HG03064 (cell line): ENCODE measurements around the gene TBX4.
"Not testable (repeated sequence)": the region's sequence is repeated elsewhere in the genome, so short reads cannot be mapped to it uniquely, and the experiment has no call there.

ENCODE experiments used
- ATAC-seq: cut with Tn5 transposase; IDR thresholded peaks from one replicate; pipeline ENCODE4 v1.9.1; 2021; ENCODE audit warnings: low read depth; ENCODE audit not compliant: unreplicated experiment

The TBX4 gene

DNA sequence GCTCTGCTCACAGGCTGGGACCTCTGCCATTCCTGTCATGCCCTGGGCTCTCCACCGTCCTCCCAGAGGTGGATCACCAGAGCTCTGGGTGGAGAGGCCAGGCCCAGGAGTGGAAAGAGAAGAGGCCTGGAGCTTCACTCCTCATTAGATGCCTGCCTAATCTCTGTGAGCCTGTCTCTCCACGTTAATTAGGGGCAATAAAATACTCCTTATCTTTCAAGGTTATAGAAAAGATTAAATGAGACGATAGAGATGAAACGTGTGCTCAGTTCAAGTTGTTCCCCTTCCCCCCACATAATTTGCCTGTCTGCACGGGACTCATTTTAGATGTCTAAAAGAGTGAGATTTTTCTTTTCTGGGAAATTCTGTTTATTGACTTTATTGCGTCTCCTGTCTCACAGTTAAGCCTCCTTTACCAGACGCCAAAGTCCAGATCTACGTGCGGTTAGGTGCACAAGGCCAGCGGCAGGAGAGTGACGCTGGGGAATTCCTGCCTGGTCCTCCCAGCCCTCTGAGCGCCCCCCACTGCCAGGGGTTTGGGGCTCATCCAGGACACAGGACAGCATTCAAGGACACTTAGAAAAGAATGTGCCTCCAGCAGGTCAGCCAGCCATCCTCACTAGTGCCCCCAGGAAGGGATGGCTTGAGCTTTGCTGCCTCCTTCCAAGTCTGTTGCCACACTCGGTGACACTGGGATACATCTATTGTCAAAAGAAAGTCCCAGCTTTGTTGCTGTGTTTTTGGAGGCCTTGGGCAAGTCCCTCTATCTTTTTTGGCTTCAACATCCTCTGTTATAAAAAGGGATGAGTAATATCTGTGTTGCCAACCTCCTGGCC lies 42.3 kb downstream of the TBX4 start:
- ATAC-seq: no peak

DNA sequence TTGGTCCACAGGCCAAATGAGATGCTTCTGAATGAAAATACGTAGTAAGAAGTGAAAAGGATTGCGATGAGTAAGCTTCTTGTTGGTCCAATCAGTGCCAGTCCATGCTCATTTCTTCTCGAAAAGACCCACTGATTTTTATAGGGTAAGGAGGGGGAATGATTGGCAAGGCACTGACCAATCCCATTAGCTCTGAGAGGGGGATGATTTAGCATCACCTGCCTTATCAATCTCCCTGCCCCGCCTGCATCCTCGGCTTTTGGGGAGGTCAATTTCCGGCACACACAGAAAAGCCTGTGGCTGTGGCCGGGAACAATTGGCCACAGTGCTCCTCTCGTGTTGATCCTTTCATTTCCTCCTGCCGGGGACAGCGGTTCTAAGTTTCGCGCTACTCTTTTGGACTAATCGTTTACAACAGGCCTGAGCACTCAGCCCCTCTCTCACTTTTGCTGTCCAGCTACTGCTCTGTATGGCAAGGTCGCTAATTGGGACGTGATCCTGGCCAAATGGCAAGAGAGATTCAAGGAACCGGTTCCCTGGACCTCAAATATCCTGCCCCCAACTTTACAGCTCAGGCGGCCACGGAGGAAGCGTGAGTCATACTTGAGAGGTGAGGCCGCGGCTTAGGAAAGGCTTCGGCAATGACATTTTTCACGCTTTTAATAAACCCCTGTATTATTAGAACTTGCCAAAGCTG lies 43.1 kb downstream of the TBX4 start:
- ATAC-seq: no peak

DNA sequence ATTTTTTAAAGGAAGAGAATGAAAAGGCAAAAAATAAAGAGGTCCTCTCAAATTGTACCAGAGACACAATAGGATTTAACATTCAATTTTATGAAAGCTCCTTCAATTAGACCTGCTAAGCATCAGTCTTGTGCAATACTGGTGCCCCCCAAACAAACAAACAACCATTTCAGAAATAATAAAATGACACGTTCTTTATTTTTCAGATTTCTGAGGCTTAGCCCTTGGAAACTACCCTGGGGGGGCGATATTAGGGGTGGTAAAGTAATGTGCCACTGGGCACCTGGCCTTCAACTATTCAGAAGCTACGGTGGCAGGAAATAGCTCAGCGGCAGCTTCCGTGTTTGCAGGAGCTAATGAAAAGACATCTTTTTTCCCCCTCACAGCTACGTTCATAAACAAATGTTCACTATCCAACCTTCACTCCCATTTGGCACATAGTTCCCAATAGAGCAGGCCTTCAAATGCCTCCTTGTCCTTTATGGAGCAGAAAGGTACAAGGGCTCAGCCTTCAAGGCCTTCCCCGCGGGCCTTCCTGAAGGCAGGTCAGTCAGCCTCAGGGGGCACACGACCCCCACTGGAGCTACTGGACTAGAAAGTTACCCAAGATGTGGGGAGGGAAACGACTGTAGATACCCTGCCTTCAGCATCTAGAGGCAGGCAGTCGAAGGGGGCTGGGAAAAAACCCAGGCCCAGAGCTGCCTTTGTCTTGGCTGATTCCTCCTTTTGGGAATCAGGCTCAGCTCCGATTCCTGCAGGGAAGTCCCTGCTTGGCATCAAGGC lies 44.1 kb downstream of the TBX4 start:
- no peak for ATAC-seq

DNA sequence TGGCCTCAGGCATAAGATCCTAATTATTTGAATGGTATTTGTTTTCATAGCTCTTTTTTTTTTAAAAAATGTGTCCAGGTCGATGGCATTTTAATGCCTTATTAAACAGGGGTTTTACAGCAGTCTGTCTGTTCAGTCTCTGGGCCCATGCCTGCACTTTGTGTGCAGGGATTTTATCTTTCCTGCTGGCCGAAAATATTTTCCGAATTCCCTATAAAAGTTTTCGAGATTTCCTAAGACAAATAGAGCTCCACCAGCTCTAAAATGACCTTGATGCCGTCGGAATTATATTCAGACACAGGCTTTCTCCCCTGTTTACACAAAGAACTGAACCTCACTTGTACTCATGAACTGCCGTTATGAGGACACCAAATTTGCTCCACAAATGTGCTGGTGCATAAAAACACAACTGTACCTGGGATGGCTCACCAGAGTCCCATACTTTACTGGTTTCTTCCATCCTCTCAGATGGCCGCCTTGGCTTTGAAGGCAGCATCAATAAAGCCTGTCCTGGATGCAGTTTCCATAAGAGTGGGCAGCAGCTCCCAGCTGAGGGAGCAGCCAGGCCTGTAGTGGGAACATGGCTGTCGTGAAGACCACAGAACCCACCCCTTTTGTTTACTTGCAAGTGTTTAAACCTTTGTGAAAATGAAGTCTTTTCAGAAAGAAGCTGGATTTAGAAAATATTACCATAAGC lies 44.9 kb downstream of the TBX4 start:
- no peak for ATAC-seq

DNA sequence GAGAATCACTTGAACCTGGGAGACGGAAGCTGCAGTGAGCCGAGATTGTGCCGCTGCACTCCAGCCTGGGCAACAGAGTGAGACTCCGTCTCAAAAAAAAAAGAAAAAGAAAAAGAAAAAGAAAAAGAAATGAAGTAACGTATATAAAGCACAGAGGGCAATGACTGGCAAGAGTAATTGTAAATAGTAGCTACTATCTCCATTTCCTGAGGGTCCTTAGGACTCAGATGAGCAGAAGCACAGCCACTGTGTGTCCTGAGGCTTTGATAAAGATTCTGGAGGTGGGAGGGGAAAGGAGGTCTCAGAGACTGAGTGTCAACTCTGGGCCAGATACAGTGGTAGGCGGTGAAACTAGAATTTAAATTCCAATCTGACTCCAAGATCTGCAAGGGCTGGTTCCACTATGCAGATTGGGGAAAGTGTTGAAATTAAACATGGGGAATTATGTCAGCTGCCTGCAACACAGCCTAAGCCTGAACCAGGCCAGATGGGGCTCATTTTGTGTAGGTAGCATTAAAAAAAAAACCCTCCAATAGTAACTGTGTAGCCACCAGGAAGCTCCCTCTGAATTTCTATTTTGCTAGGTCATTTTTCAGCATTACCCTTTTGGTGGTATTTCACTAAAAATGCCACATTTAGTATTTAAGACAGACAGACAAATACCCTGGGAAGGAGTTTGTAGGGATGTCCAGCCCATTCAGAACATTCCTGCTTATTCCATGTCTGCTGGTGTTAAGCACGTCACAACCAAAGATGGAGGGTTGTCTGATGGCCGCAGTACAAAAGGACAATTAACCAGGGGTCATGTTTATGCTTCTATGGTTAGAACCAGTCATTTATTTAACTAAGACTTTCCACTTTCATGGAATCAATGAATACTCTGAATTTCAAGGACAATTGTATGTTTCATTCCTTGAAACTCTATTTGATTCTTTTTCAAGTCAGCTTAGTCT lies 46.1 kb downstream of the TBX4 start:
- ATAC-seq: no peak

DNA sequence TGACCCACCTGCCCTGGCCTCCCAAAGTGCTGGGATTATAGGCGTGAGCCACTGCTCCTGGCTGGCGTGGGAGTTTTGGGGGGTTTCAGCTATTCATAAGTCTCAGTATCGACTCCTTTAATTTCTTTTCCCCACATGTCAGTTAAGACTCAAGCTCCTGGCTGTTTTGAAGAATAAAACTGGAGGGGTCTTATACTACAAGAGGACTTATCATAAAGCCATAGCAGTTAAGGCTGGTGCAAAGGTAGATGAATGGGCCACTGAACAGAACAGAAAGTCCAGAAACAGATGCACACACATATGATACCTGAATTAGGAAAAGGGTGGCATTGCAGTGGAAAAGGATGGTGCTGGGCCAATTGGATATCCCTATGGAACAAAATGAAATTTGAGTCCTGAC lies 47.4 kb downstream of the TBX4 start:
- ATAC-seq: no peak

DNA sequence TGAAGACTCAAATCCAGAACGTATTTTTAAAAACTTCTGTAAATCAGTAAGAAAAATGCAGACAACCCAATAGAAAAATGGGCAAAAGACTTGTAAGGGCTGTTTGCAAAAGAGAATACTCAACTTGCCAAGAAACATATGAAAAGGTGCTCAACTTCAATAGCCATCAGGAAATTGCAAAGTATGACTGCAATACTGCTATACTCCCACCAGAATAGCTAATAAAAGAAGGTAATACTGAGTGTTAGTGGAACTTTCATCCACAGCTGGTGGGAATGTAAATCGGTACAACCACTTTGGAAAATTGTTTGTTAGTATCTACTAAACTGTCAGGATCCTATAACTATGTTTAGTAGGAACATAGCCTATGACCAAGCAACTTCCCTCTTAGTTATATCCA lies 48.1 kb downstream of the TBX4 start:
- ATAC-seq: no peak

DNA sequence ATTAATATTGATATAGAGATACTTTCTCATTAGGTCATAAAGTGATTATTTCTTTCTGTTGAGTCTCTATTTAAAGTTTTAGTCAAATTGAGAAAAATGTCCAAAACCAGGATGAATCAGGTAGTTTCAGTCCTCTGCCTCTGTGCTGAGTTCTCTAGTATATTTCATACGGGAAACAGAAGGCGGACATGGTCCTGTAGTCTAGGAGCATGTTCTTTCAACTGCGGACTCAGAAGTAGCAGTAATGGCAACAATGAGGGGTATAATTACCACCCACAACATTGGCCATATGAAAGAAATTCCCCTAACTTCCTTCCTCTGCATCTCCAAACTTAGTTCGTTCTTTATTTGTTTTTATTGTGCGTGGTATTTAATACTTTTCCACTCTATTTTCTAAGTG lies 50.1 kb downstream of the TBX4 start:
- no peak for ATAC-seq

DNA sequence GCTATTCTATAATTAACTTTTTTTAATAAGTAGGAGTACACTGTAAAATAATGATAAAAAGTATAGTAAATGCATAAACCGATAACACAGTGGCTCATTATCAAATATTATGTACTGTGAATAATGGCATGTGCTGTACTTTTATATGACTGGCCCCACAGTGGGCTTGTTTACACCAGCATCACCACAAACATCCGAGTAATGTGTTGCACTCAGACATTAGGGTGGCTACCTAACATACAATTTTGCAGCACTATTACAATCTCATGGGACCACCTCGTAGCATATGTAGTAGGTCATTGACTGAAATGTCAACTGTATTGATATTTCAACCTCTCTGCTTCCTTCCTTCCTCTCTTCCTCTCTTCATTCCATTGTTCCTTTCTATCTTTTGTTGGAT lies 51.7 kb downstream of the TBX4 start:
- no peak for ATAC-seq

DNA sequence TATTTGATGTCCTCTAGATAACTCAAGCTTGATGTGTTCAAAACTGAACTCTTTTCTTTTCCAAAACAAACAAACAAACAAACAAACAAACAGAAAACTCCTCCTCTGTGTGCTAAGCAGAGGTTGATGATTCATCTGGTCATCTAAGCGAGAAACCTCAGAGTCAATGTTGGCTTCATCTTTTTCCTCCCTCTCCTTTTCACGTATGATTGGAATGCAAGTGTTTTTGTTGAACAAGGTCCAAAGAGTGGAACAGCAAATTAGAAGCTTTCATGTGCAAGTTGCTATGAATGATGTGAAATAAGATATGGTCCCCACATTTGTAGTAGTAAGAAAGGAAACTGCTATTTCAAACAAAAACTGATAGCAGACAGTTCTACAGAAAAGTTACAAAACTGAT lies 52.5 kb downstream of the TBX4 start:
- no peak for ATAC-seq

DNA sequence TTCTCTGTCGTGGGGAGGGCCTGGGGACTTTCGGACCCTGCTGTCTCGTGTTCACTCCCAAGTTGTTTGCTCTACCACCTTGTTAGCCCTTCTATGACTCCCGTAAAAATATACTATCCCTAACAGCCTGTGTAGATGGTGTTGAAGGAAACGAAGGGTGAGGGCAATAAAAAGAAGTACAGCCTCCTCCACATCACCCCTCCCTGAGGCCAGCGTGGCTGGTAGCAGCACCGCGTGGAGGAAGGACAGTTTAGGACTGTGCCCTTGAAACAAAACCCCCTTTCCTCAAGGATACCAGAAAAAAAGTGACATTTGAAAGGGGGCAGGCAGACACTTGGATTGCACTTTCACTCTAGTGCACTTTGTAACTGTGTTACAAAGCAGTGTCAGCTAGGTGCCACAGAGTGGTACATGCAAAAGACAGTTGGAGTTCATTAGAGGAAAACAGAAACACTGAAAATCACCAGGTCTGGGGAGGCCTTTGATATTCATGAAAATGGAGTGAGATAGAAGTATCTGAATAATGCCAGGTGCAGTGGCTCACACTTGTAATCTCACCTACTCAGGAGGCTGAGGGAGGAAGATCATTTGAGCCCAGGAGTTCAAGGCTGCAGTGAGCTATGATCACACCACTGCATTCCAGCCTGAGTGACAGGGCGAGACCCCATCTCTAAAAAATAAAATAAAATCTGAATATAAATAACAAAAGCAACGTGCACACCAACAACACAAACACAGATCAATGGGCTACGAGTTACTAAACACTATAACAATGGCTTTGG lies 53.8 kb downstream of the TBX4 start:
- ATAC-seq: no peak

DNA sequence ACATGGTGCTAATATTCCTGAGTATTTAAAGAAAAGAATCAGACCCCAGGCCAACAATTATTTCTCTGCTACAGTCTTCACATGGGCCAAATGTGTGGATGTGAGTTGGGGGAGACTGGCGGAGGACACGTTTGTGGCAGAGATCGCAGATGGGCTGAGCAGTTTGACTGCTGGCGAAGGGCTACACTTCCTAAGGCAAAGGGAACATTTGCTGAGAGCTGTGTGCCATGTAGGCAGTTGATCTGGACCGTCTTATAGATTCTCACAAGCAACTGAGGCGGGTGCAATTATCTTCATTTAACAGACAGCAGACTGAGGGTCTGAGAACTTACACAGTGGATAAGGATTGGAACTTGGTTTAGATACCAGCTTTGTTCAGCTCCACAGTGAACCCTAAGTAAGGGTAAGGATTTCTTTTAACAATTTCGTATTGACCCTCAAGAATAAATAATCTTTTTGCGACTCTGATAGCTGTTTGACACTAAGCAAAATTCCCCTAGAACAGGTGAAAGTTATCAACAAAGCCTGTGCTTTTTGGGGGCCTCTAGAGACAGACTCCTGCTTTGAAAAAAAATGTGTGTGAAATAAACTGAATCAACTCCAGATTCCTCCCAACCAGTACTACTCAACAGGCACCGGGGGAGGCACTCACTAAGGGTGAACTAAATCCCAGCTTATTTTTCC lies 55.3 kb downstream of the TBX4 start:
- ATAC-seq: no peak

DNA sequence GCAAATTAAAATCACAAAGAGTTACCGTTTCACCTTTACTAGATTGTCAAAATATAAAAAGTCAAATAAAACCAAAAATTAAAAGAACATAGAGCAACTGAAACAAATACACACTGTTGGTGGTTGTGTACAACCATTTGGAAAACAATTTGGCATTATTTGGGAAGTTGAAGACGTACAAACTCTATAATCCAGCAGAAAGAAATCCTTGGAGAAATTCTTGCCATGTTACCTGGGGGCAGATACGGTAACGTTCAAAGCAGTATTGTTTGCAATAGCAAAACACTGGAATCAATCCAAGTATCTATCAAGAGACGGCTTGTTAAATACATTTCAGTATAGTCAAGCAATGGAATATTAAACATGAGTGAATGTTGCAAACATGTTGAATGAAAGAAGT lies 56.7 kb downstream of the TBX4 start:
- ATAC-seq: no peak

DNA sequence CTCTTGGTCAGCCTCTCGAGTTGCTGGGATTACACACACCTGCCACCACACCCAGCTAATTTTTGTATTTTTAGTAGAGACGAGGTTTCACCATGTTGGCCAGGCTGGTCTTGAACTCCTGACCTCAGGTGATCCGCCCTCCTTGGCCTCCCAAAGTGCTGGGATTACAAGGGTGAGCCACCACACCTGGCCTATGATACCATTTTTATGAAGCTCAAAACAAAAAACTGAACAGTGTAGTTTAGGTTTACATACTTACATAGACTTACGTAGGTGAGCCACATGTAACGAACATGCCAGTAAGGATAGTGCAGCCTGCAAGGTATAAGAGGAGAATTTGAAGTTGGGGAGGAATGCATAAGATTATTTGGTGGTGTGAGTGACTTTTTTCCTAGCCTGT lies 57.2 kb downstream of the TBX4 start:
- not testable (repeated sequence) for ATAC-seq

DNA sequence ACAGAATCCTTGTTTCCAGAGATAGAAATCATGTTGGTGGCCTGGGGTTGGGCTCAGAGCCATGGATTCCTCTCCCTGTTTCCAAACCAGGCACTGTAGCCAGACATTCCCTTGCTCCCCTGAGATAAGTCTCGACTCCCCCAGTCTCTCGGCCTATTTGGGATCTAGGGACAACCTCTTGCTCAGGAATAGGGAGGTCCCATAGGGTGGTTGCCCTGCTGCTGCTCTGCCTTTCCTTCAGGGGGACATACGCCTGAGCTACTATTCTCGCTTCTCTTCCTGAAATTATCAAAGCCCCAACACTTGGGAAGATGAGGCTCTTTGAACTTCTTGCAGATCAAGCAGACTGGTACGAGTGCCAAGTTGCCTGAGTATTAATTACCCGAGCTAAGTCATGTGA lies 58.0 kb downstream of the TBX4 start:
- no peak for ATAC-seq

DNA sequence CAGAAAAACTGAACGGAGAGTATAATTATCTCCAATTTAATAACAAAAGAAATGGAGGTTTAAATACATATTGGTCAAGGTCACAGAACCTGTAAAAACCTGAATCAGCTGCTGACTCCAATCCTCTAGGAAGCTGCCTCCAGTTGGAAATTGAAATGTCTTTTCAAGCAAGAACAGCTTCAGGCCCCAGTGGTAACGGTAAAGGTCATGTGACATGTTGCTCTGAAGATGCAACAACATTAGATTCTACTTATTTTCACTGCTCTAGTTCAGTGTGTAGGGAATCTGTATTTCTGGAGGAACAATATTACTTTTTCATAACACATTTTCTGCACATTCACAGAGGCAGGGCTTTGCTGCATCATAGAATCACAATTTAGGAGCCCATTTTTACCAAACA lies 58.8 kb downstream of the TBX4 start:
- no peak for ATAC-seq

DNA sequence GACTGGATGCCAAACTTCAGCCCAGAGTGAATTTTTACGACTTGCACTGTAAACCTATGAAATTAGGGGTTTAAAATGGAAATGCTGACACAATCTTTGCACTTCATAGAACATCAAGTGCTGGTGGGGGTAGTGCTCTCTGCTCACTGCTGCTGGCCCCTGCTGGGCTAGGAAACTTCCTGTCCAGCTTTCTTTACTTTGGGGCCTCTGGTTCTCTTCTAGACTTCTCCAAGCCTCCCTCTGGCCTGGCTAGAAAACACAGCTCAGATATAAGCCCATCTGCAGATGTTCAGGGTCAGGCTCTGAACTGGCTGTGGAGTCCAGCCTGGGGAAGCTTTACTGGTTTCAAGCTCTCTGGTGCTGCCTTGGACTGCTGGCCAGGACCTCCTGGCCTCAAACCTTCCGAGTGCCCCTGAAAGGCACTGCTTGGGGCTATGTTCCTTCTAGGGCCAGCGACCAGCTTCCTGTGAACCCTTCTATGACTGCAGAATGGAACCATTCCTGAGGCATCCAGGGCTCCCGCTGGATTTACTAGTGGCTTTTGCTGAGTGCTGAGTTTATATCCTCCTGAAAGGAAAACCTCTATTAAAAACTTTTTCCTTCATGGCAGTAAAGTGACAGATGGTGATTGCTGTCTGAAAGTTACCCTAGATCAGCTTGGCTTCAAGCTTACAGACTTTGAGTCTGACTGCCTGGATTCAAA lies 59.4 kb downstream of the TBX4 start:
- ATAC-seq: no peak

DNA sequence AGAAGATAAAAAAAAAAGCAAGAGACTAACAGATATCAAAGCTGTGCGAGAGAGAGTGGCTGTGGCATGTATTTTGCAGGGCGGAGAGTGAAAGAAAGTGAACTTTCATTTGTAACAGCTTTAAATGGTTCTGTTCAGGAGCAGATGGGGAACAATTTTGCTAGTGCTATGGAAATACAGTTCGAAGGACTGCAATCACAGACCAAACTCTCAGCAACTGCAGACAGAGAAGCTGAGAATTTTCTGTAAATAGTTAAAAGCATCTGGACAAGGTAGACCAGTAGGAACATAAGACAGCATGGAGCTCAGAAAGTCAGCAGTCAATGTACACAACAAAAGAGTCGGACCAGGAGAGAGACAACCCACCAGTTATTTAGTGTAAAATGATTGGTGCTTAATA lies 62.3 kb downstream of the TBX4 start:
- no peak for ATAC-seq
